GM03348 (cell line): ENCODE measurements around the gene NR2C1.
A peak's percentile ranks its signal among the peaks of the same experiment; 100 is the strongest.
"Not testable (repeated sequence)": the region's sequence is repeated elsewhere in the genome, so short reads cannot be mapped to it uniquely, and the experiment has no call there.

Experiments used
- DNase-seq: peaks from one replicate; pipeline ENCODE4 v3.0.0; 2012; ENCODE audit warnings: low spot score

Gene NR2C1

GRCh38 chr12:95002754-95003153, 70.7 kb downstream of the NR2C1 start:
- peak; percentile 5 for DNase-seq

GRCh38 chr12:94998326-94998725, 75.1 kb downstream of the NR2C1 start:
- no peak for DNase-seq

DNA sequence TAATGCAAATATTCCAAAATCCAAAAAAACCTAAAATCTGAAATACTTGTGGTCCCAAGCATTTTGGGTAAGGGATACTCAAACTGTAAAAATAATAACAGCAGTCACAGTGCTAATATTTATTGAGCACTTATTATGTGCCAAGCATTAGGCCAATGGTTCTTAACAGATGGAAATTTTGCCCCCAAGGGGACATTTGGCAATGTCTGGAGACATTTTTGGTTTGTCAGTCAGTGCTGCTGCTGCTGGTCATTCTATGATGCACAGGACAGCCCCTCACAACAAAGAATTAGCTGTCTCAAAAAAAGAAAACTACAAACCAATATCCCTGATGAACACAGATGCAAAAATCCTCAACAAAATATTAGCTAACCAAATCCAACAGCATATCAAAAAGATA, 75.7 kb downstream of the NR2C1 start:
- DNase-seq = no peak

DNA sequence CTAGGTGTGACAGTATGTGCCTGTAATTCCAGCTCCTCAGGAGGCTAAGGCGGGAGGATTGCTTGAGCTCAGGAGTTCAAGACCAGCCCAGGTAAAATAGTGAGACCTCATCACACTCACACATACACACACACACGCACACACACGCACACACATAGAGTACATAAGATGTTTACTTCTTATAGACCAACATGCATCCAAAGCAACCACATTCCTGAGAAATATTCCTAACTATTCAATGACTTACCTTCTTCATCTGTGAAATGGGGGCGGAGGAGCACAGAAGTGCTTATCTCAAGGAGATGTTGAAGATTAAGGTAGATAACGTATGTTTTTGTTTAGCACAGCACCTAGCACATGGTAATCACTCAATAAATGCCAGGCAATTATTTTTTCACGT, 76.4 kb downstream of the NR2C1 start:
- no peak for DNase-seq

- DNase-seq = peak; percentile 63
Observed at GRCh38 chr12:94994312-94994711, 79.1 kb downstream of the NR2C1 start.

GRCh38 chr12:94993855-94994254, 79.6 kb downstream of the NR2C1 start:
- DNase-seq = not testable (repeated sequence)

GRCh38 chr12:94990222-94990621, 83.2 kb downstream of the NR2C1 start:
- DNase-seq = no peak

GRCh38 chr12:94988471-94988870, 84.9 kb downstream of the NR2C1 start:
- DNase-seq = no peak

DNA sequence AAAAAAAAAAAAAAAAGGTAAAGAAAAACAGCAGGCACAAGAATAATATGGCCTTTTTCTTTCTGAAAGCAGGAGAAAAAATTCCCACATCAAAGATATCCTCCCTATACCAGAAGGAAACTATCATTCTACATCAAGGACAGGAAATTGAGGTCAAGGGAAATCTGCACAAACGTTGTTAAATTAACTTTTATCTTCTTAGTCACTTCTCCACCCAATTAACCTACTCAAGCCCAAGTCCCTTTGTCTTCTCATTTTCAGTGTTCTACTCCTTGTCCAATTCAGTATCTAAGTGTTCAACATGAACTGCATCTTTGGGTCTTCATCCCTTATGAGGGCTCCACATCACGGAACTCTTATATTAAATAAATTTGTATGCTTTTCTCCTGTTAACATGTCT, 85.6 kb downstream of the NR2C1 start:
- no peak for DNase-seq

- no peak for DNase-seq
Observed at GRCh38 chr12:94987076-94987669, 86.2 kb downstream of the NR2C1 start.

GRCh38 chr12:94985099-94985498, 88.3 kb downstream of the NR2C1 start:
- not testable (repeated sequence) for DNase-seq

GRCh38 chr12:94983321-94983720, 90.1 kb downstream of the NR2C1 start:
- no peak for DNase-seq

GRCh38 chr12:94982456-94982855, 91.0 kb downstream of the NR2C1 start:
- DNase-seq = no peak

DNA sequence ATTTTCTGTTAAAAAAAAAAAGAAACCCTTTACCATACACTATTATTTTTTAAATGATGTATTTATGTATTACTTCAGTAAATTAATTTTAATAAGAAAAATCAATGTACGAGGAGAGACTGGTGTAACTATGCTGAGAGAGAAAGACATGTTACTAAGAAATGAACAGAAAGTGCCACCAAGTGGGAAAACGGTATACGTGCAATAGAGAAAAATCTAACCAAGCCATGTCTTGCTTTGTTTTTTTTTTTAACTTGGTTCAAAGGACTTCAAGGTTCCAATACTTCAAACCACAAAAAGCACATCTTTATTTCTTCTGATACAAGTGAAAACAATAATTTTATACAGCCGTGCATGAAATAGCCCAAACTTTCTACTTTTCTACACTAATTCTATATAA, 92.8 kb downstream of the NR2C1 start:
- DNase-seq = no peak

DNA sequence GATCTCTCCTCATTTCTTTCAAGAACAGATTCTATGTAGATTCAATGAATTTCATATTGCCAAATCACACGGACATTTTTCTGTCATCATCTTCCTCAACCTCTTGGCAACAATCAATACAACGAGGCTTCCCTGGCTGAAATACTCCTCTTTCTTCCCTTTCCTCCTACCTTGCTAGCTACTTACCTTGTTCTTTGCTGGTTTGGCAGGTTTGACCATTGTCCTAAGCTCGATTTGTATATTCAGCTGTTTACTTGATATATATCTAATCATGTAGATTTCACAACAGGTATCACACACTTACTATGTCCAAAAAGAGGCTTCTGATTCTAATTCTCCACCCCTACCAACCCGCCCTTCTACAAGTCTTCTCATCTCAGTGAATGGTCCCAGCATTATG, 93.5 kb downstream of the NR2C1 start:
- no peak for DNase-seq

- no peak for DNase-seq
Observed at GRCh38 chr12:94977766-94978468, 95.5 kb downstream of the NR2C1 start.

- DNase-seq = no peak
Observed at GRCh38 chr12:94973221-94973620, 100.2 kb downstream of the NR2C1 start.

DNA sequence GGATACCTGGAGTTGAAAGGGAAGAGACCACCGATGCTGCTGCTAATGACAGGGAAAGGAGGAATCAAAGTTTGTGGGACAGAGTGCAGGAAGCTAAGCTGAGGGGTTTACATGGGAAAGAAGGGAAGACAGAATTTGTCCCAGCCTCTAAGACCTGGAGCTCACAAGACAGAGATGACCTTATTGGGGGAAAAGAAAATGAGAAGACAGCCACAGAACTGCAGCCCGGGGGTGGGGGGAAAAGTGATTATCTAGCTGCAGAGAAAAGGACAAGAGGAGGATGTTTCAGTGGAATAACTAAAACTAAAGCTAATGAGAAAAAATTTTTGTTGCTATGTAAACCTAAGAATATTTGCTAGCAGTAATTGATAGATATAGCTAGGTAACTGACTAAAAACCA, 100.6 kb downstream of the NR2C1 start:
- no peak for DNase-seq

DNA sequence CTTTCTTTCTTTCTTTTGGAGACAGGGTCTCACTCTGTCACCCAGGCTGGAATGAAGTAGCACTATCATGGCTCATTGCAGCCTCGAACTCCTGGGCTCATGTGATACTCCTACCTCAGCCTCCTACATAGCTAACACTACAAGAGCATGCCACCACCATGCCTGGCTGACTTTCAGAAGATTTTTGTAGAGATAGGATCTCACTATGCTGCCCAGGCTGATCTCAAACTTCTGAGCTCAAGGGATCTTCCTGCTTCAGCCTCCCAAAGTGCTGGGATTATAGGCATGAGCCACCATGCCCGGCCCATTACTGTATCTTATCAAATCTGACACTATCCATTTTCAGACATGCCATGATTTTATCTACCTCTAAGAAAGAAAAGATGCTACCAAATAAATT, 101.5 kb downstream of the NR2C1 start:
- no peak for DNase-seq

DNA sequence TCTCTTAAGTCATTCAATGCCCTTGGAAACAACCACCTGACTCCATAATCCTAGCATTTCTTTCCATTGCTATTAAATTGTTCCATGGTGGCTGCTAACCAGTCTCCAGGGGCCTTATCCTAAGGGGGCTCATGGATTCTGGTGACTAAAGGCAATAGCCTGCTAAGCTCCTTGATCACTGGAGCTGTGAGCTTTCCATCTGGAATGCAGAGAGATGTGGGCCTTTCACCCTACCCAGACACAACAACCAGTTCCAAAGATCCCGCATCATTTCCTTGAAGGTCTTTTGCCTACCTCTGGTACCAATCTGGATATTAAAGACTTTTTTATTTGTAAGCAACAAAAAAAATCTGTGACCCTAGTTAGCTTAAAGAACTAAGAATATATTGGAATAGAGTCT, 102.9 kb downstream of the NR2C1 start:
- no peak for DNase-seq
